ENCODE measurements around the gene MGAT4B. TPM values are rescaled to one million over a fixed set of nuclear protein-coding genes. Genes with fewer than 3 reads are reported as not detected.

The MGAT4B gene
- total RNA-seq, 1 donor from 2014 or later = 192 TPM

DNA sequence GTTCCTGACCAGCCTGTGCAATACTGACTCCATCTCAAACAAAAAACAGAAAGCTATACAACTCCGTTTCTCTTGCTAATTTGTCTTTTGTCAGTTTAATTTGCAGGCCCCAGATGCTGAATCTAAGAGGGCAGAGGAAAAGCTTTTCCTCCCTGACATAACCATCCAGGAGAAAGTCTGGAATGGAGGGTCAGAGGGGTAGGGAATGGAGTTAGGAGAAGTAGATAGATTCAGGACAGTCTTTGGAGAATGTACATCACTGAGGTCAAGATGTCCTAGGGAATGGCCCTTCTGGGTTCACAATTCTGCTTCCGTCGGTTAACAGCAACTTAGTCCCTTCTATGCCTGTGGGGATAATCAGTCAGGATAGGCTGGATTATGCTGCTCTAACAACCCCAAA is 7.4 kb upstream of the MGAT4B start:
- ATAC-seq = no peak
- no peak for DNase-seq (ENCODE audit: low spot score)

DNA sequence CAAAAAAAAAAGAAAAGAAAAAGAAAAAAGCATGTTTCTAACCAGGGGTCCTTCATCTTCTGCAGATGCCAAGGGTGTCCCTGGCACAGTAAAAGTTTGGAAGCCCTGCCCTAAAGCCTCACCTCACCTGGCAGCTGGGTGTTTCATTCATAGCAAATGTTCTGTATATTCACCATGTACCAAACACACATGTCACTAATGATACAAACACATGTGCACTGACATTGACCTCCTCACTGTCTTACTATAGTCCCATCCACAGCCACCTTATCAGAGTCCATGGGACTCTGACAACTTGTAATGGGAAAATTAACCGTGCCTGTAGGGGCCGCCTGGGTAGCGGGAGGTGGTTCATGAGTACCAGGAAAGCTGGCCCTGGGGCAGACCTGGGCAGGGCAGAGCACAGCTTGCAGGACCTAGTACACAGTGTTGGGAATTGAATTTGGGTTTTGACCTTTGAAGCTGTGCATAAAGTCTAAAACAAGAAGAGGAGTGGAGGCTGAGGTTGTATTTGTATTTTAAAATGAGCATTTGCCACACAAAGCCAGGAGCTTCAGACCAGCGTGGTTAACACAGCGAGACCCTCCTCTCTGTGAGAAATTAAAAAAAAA is 6.4 kb upstream of the MGAT4B start:
- ATAC-seq (peak; percentile 87), DNase-seq (ENCODE audit: low spot score) (peak; percentile 87)

DNA sequence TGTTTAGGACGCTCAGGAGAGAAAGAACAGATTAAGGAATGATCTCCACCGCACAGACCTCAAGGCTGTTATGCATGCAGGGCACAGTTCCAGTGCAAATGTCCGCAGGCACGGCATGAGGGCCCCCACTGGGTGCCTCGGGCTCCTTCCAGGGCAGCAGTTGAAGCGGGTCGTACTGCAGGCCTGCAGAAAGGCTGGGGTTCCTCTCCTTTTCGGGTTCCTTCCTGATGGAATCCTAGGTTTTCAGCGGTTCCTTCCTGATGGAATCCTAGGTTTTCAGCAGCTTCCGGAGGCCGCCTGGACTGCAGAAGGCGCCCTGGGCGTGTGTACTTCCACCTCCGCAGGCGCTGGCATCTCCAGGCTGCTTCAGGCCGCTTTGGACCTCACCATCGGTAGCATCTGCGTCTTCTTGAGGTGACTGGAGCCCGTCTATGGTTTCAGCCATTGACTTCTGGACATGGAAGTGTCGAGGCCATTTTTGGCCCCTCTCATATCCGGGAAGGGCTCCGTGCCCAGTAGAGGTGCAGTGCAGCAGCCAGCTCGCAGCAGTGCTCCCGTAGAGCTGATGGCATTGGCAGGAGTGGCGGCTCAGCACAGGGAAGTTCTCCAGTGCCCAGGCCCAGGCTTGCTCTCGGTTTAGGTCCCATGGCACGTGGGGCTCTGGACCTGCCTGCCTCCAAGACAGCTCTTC is 5.6 kb upstream of the MGAT4B start:
- DNase-seq (ENCODE audit: low spot score) = no peak
- peak; percentile 40 for ATAC-seq

DNA sequence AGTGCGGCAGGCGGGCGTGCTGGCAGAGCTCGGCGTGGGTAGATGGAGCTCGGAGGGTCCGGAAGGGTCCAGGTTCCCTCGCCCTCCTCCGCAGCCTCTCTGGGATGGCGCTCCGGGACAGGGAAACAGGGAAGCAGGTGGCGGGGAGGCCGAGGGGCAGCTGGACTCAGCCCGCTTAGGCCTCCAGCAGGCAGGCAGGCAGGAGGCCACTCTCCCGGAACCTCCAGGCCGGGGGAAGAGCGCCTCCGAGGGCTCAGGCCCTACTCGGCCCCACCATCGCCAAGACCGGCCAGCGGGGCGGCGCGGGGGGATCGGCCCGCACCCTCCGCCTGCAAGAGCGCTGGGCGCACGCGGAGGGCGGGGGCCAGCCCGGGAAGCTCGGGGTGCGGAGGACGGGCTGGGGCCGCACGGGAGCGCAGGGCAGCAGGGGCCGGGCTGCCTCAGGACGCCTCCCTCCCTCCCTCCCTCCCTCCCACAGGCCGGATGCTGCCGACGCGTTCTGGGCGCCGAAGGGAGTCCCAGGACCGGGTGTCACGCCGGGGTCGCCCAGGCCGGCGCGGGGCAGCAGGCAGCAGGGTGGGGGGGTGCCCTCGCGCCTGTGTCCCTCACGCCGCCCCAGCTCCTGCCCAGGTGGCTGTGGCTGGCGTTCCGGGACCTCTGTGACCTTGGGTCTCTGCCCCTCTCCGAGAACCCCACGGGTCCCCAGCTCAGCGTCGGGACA is 977 bp downstream of the MGAT4B start:
- ATAC-seq (peak; percentile 4), DNase-seq (ENCODE audit: low spot score) (no peak)

DNA sequence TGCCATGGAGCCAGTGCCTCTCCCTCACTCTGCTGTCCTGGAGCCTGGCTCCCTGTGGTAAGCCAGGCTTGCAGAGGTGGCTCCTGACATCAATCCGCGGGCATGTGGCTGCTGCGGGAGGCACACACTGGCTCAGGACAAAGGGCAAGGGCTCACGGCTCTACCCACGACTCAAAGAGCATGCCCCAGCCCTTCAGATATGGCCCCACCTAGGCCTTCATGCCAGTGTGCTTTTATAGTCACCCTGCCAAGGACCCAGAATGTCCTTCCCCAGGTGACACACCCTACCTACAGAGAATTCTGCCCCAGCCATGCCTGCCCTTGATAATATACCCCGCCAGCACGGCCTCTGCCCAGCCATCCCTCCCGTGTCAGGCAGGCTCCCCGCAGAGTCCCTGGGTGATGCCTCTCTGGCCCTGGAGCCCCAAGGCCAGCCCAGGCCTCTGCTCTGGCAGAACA is 1.6 kb downstream of the MGAT4B start:
- ATAC-seq = peak; percentile 48
- peak; percentile 90 for DNase-seq (ENCODE audit: low spot score)

DNA sequence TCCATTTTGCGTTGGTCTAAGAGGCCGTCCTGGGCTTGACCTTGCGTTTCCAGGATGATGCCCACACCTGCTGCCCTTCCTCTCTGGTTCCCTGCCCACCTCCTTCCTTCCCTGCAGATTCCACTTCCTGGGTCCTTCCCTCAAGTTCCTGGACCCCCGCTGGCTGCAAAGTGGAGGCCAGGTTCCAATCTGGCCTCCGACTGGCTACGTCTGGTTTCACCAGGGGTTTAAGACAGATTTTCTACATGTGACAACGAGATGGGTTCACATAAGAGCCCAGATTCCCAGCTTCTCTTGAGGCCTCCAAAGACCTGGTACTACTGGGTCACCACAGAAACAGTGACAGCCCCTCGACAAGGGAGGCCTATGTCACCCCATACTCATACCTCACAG is 2.1 kb downstream of the MGAT4B start:
- no peak for DNase-seq (ENCODE audit: low spot score)
- no peak for ATAC-seq

DNA sequence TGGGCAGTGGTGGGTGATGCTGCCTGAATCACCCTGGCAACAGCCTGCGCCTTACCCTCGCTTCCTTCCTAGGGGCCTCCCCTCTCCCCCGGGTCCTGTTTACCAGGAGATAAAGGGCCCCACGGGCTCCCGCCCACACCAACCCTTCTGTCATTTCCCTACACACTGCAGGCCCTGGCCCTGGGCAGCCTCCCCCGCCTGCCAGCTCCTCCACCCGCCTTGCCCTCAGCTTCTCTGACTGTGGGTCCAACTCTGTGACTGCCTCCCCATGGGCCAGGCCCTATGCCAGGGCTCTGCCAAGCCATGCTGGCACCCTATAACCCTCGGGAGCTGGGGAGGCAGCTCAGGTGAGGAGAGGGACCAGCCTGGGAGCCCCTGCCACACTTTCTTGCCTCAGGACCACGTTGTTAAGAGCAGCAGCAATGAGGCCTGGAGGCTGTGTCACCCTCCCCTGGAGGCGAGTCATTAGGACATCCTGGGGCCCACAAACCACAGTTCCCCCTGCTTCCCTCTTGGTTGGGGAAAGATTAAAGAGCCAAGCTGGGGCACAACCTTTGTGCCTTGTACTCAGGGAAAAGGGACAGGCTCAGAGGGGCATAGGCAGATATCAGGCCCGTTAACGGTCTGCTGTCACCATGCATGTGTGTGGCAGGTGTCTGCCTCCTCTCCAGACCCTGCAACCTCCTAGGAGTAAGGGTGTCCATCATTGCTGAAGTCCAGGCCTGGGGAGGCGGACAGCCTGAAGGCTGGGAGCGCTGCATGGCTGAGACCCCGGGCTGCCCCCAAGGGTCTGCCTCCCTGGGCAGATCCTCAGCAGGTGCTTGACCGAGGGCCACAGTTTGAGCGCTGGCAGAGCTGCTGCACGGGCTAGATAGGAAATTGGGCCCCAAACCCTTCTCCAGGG is 2.8 kb downstream of the MGAT4B start:
- no peak for DNase-seq (ENCODE audit: low spot score)
- peak; percentile 14 for ATAC-seq

DNA sequence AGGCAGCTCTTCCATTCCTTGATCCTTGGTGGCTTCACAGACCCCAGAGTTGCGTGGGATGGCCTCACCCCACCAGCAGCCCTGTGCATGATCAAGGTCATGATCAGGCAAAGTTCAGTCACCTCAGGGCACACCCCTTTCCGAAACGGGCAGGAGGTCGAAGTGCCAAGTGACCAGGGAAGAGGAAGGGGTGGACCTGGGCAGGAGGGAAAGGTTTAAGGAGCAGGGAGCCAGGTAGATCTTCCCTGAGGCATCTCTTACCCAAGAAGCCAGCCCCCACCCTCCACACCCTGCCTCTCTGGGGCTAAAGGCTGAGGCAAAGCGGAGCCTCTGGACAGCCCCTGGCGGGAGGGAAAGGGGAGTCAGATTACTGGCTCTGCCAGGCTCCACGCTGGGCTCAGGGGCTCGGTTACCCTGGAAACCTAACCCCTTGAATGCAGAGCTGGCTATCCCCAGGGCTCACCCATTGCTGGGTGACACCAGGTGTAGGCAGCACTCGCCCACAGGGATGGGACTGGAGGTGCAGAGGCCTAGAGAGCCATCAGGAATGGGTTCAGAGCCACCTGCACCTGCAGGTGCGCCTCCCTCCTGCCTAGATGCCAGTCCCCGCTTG is 3.6 kb downstream of the MGAT4B start:
- peak; percentile 90 for DNase-seq (ENCODE audit: low spot score)

DNA sequence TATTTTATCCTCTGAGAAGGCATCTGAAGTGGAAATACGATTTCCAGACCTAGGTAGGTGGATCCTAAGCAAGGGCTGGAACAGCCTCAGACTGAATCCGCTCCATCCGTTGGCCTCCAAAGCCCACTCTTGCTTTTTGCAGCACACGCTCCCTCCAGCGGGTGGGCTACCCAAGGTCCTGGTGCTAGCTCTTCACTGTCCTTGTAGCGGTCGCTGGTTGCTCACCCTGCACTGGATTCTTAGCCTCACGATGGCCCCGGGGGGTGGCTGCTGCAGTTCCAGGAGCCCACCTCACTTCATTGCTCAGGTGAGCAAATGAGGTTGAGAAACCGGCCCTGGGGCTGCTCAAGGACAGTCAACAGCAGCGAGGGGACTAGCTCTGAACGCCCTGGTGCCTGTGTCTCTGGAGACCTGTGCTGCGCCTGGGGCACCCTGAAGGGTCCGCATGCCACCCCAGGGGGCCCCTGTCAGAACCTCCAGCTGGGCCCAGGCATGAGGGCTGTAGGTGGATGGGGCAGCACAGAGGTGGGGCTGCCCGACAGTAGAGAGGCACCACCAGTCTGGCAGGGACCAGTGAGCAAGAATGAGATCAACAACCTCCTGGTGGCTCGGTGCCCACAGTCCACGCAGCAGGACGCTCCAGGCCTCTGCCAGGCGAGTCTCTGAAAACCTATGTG is 4.3 kb downstream of the MGAT4B start:
- DNase-seq (ENCODE audit: low spot score) = peak; percentile 92
- peak; percentile 55 for ATAC-seq

More for the DNA sequence above, 3.6 kb downstream of the MGAT4B start:
- ATAC-seq = peak; percentile 39

DNA sequence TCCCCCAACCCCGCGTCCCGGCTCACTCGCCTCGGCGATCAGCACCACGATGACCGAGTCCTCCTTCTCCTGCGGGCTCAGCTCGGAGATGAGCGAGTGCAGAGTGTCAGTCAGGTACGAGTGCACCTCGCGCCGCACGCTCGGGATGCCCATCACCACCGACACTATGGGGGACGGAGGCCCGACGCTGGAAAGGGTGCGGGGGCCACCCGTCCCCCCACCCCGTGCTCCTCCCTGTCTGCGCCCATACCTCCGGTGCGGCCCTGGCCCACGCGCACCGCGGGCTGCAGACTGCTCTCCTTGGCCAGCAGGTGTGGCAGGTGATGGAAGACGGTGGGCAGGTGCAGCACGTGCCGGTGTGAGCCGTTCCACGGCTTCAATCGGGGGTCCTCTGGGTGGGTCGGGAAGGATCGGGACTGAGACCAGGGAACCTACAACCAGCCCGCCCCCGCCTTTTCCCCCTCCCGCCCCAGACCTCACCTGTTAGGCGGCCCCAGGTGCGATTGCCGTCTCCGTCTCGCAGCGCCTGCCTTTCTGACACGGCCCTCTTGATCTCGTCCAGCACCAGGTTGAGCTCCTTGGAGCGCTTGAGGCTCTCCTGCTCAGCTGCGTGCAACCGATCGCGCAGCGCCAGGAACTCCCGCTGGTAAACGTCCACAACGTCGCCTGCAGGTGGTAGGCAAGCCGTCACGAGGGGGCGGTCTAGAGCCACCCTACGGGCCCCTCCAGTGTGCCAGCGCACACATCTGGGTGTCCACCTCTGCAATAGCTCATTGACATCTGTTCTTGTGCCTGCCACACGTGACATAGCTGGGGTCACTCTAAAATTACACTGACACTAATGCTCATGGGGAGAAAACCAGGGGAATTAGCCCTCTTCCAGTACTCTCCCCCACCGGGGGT is 5.1 kb downstream of the MGAT4B start:
- peak; percentile 39 for ATAC-seq
- peak; percentile 83 for DNase-seq (ENCODE audit: low spot score)

DNA sequence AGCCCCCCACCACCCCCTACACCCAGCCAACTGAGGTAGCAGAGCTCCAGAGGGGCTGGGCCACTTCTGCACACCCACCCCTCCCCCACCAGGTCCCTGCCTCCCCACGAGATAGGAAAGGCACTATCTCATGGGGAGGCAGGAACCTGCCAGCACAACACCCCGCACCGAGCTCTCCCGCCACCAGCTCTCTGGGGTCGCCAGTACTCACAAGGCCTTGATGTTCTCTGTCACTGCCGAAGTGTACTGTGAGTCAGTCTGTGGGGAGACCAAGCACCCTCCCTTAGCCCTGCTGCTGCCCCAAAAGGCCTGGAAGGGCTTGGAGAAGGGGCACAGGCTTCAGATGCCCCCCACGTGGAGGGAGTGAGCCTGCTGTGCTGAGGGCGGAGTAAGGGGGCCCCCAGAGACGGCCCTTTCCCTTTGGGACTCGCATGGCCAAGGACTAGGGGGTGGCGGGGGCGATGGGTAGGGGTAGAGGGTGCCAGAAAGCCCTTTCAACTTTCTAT is 5.9 kb downstream of the MGAT4B start:
- no peak for DNase-seq (ENCODE audit: low spot score)
- no peak for ATAC-seq

DNA sequence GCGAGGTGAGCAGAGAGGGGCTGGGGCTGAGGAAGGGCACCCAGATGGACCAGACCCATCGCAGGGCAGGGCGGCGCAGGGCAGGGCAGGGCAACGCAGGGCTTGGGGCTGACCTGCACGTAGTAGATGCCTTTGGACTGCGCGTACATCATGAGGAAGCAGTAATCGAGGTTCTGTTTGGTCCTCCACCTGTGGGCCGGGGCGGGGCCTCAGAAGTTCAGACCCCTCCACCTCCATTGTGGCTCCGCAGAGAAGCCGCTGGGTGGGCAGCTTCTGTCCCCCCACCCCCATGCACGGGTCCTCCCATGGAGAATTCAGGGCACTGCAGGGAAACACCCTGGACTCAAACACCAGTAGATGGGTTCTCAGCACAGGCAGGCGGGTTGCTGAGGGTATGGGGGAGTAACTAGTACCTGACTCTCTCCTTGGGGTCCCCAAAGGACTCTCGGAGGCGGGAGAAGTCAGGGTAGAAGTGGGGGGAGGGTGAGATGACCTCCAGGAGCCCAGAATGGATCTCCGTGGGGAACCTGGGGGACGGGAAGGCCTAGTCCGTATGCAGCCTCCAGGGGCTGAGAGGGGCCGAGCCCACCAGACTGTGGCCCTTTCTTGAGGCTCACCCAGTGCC is 6.5 kb downstream of the MGAT4B start:
- ATAC-seq = no peak
- DNase-seq (ENCODE audit: low spot score) = no peak

DNA sequence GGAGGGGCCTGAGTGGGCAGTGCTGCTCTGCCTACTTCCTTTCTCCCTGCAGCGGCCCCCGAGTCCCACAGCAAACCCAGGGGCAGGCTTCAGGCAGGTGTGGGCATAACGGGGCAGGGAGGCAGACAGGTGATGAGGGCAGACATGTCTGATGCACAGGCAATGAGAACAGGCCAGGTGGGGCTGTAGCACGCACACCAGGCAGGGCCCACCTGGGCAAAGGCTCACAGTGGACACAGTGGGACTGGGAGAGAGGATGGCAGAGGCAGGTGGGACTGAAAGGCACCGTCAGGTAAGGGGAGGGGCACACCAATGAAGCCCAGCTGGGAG is 7.1 kb downstream of the MGAT4B start:
- no peak for DNase-seq (ENCODE audit: low spot score)
- no peak for ATAC-seq

DNA sequence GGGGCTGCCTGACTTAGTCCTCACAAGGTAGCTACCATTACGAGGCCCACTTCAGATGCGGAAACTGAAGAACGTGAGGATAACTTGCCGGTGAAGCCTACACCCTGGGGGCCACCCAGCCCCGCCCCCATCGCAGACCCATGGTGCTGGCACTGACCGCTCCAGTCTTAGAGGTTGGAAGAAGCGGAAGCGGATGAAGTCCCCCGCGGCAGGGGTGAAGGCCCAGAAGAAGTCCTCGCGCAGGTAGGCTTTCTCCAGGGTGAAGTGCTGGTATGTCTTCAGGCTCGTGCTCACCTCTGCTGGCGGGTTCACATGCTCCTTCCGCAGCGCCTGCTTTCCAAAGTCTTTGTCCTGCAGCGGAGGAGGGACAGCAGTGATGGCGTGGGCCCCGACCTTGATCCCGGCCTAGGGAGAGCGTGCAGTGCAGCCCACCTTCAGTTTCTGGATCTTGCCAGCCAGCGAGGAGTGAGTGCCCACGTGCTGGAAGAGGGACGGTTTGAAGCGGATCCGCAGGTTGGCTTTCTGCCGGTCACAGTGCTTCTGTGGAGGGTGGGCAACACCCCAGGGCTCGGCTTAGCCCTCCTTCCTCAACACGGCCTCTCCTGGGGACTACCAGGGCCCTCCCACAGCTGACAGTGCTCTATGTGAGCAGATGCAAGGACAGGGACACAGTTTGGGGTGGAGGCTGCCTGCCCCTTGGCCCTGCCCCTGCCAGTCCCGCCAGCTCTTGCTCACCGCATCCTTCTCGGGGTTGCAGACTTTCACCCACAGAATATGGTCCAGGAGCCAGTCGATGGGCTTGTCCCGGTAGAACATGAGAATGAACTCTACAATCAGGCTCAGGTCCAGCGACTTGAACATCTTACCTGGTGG is 7.7 kb downstream of the MGAT4B start:
- ATAC-seq (no peak), DNase-seq (ENCODE audit: low spot score) (no peak)

DNA sequence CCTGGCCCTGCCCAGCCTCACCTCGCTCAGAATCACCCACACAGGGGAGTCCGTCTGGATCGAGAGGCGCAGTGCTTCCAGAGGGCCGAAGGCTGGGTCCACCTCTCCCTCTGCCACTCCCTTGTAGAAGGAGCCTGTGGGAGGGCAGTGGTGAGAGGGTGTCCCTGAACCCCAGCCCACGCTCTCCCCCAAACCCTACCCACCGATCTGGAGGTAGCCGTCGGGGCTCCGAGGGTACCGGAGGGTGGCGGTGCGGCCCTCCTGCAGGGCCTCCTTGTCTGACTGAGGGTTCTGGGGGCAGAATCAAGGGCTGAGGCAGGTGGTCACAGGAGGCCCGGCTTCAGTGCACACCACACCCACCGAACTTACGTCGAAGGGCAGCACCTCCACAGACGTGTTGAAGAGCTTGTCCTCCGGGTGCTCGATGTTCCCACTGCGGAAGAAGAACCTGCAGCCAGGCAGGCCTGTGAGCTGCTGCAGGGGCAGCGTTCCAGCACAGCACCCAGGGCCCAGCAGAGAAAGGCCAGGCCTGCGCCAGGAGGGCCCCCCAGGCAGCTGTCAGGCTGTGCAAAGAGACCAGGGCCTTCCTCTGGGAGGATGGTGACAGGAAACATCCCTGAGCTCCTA is 8.4 kb downstream of the MGAT4B start:
- no peak for DNase-seq (ENCODE audit: low spot score)
- ATAC-seq = no peak

DNA sequence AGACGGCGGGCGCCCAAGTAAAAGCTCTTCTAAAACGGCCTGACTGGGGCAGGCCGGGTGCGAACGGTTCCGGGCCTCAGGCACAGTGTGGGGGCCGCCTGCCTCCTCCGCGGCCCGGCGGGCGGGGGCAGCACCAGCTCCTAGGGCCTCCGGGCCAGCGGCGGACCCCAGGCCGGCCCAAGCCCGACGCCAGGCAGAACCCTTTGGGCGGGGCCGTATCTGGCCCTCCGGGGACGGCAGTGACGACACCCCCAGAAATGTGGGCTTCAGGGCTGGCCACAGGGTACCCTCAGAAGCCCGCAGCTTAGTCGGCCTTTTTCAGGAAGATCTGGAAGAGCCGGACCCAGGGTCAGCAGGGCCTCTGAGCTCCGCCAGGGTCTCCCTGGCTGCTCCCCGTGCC is 8.9 kb downstream of the MGAT4B start:
- ATAC-seq (no peak), DNase-seq (ENCODE audit: low spot score) (no peak)
